ENCODE results near the gene UFSP2.

GRCh38 chr4:185396724-185397385, 28.9 kb downstream of the UFSP2 start, which contains the start of gene ANKRD37:
- TF ChIP-seq ZNF274 (IDR thresholded peaks at IDR 0.05; ENCODE audit: low read depth, low read length) (no peak), YY1 (IDR thresholded peaks at IDR 0.05; ENCODE audit: insufficient read depth, insufficient read length) (no peak)
